KMS-11 (cell line): ENCODE results near the gene MTMR11.

Source experiments
- H2AFZ ChIP-seq: fragments of 200-600 bp; sonication (generic); 2 replicates; pipeline ENCODE4 v1.6.1; 2016; ENCODE audit warnings: antibody characterized with exemption, mixed run types, low read depth
- H3K27ac ChIP-seq: fragments of 200-600 bp; sonication (generic); 2 replicates; pipeline ENCODE4 v1.6.1; 2016; ENCODE audit warnings: mild to moderate bottlenecking, mixed run types
- H3K27me3 ChIP-seq: fragments of 200-600 bp; sonication (generic); 2 replicates; pipeline ENCODE4 v1.6.1; 2017; ENCODE audit warnings: mild to moderate bottlenecking, low read depth, mixed run types, moderate library complexity; ENCODE audit not compliant: insufficient read depth
- H3K36me3 ChIP-seq: fragments of 200-600 bp; sonication (generic); 2 replicates; pipeline ENCODE4 v1.6.1; 2017; ENCODE audit warnings: mild to moderate bottlenecking, mixed run types; ENCODE audit not compliant: insufficient read depth
- H3K4me1 ChIP-seq: fragments of 200-600 bp; sonication (generic); 2 replicates; pipeline ENCODE4 v1.6.1; 2016; ENCODE audit warnings: mild to moderate bottlenecking, low read depth, mixed run types; ENCODE audit not compliant: poor library complexity, severe bottlenecking
- H3K4me2 ChIP-seq: fragments of 200-600 bp; sonication (generic); 2 replicates; pipeline ENCODE4 v1.7.0; 2016; ENCODE audit warnings: mild to moderate bottlenecking, mixed run types
- H3K4me3 ChIP-seq: fragments of 200-600 bp; sonication (generic); IDR thresholded peaks from 2 replicates; pipeline ENCODE4 v1.6.1; 2017; ENCODE audit warnings: low read depth, low read length, mixed read lengths; ENCODE audit not compliant: insufficient read depth
- H3K79me2 ChIP-seq: fragments of 200-600 bp; sonication (generic); 2 replicates; pipeline ENCODE4 v1.6.1; 2016; ENCODE audit warnings: low read depth, mixed run types; ENCODE audit not compliant: insufficient read depth
- H3K9ac ChIP-seq: fragments of 200-600 bp; sonication (generic); 2 replicates; pipeline ENCODE4 v1.6.1; 2016; ENCODE audit warnings: mild to moderate bottlenecking, mixed run types
- H4K20me1 ChIP-seq: fragments of 200-600 bp; sonication (generic); 2 replicates; pipeline ENCODE4 v1.6.1; 2016; ENCODE audit warnings: mild to moderate bottlenecking, mixed run types; ENCODE audit not compliant: insufficient read depth
- CTCF ChIP-seq: fragments of 200-600 bp; sonication (generic); conservative IDR thresholded peaks from 2 replicates; pipeline ENCODE4 v1.6.1; 2017; ENCODE audit warnings: low read depth, mild to moderate bottlenecking, antibody characterized with exemption, low read length, moderate library complexity, mixed read lengths

MTMR11 gene

DNA sequence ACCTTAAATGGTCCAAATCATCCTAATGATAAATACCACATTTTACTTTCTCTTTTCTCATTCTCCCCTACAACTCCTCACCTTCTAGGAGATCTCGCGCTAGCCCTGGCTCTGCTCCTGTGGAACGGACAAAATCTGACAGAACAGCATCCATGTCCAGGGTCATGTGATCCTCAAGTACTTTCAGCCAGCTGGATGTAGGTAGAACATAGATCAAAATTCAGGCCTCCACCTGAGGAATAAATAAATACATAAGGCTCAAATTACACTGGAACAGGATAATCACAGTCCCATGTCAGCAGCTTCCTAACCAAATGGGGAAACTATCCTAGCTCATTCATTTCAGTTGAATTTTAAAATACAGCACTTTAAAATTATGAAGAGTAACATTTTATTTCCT is 40.7 kb upstream of the MTMR11 start:
- TF ChIP-seq CTCF = no peak
- H3K4me2 ChIP-seq = no peak overlapping the region
- H3K79me2 ChIP-seq = peaks cover 7% of the 10 kb centered on the region; the same call in 1 of the 2 replicates
- H3K27me3 ChIP-seq = no peaks in the 10 kb centered on the region
- peaks cover 53% of the 10 kb centered on the region for H3K4me1 ChIP-seq
- H3K27ac ChIP-seq = no peak overlapping the region
- 0 out of 2 replicates have a peak, but pooled peaks cover 3% of the 10 kb centered on the region for H4K20me1 ChIP-seq
- H2AFZ ChIP-seq = no peak overlapping the region
- no peak overlapping the region for H3K4me3 ChIP-seq
- H3K36me3 ChIP-seq = no peaks in the 10 kb centered on the region; the same call in 1 of the 2 replicates
- no peak overlapping the region for H3K9ac ChIP-seq

- Histone ChIP-seq H3K4me2 (no peak overlapping the region), H3K79me2 (no peaks in the 10 kb centered on the region), H3K27me3 (no peaks in the 10 kb centered on the region), H4K20me1 (0 out of 2 replicates have a peak, but pooled peaks cover 3% of the 10 kb centered on the region), H3K27ac (no peak overlapping the region), H3K9ac (no peak overlapping the region), H3K4me3 (no peak overlapping the region), H3K36me3 (no peaks in the 10 kb centered on the region; the same call in 1 of the 2 replicates), H3K4me1 (peaks cover 16% of the 10 kb centered on the region), H2AFZ (no peak overlapping the region)
- TF ChIP-seq CTCF = no peak
Measured at GRCh38 chr1:149972547-149972946, 35.9 kb upstream of the MTMR11 start.

DNA sequence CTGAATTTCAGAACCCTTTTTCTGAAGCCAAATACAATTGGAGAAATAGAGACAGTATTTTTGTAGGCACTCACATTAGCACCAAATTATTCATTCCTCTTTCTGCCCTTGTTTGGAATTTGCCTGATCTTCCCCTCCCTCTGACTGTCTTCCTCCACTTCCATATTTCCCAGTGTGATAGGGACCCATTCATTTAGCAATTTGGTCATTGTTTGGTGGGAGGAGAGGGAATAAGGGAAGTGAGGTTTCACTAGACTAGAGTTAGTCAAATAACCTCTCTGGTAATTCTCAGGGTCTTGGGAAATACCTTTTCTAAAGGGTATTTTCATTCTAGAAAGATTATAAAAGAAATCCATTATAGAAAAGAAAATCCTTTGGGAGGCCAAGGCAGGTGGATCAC is 31.0 kb upstream of the MTMR11 start:
- peaks cover 11% of the 10 kb centered on the region for H3K4me1 ChIP-seq
- no peaks in the 10 kb centered on the region for H4K20me1 ChIP-seq
- no peak for TF ChIP-seq CTCF
- no peak overlapping the region for H3K4me3 ChIP-seq
- no peaks in the 10 kb centered on the region for H3K27me3 ChIP-seq
- no peaks in the 10 kb centered on the region for H3K79me2 ChIP-seq
- no peak overlapping the region for H3K4me2 ChIP-seq
- H3K9ac ChIP-seq = no peak overlapping the region
- H3K36me3 ChIP-seq = no peaks in the 10 kb centered on the region
- no peak overlapping the region for H2AFZ ChIP-seq
- H3K27ac ChIP-seq = no peak overlapping the region

DNA sequence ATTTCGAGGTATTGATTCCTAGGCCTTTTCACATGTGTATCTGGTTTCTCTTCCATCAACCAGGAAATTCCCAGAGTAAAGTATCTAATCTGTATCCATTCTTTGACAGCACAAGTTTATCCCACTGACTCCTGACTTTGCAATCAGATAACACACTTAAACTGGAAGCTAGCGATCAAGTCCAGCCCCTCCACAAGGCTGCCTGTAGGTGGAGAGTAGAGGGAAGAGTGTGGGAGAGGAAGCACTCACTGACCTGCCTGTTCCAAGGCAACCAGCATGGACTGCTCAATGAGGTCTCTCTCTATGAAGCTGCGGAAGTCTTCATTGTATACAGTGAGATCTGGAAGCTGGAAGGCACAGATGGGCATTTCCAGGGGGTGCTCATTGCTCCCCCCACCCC is 30.4 kb upstream of the MTMR11 start:
- no peaks in the 10 kb centered on the region for H3K36me3 ChIP-seq
- H3K4me3 ChIP-seq = no peak overlapping the region
- H3K4me1 ChIP-seq = peaks cover 17% of the 10 kb centered on the region
- no peak for TF ChIP-seq CTCF
- no peak overlapping the region for H2AFZ ChIP-seq
- H3K79me2 ChIP-seq = no peaks in the 10 kb centered on the region
- H3K27ac ChIP-seq = no peak overlapping the region
- H4K20me1 ChIP-seq = no peaks in the 10 kb centered on the region
- H3K4me2 ChIP-seq = no peak overlapping the region
- no peak overlapping the region for H3K9ac ChIP-seq
- no peaks in the 10 kb centered on the region for H3K27me3 ChIP-seq

DNA sequence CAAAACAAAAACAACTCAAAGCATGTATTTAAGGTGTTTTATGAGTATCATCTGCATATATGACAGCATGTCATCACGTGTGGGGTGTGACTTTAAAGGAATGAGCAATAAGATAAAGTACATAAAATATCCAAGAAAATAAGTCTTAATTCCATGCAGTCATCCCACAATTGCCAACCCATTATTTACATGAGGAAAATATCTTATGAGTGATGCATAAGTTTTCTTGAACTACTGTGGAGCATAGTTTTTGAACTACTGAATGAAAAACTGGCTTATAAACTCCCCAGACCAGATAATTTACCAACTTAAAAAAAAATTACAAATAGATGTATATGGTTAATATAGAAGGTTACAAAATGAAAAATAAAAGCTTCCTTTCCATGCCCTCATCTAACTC is 29.7 kb upstream of the MTMR11 start:
- Histone ChIP-seq H3K27ac (no peak overlapping the region), H3K36me3 (no peaks in the 10 kb centered on the region)

More for the DNA sequence above, 29.7 kb upstream of the MTMR11 start:
- peaks cover 22% of the 10 kb centered on the region for H3K4me1 ChIP-seq
- no peaks in the 10 kb centered on the region for H3K27me3 ChIP-seq
- H3K4me3 ChIP-seq = no peak overlapping the region
- H4K20me1 ChIP-seq = no peaks in the 10 kb centered on the region
- no peaks in the 10 kb centered on the region for H3K79me2 ChIP-seq
- H2AFZ ChIP-seq = no peak overlapping the region
- no peak overlapping the region for H3K4me2 ChIP-seq
- TF ChIP-seq CTCF = no peak
- H3K9ac ChIP-seq = no peak overlapping the region
